ENCODE measurements around the gene SNRNP25.

SNRNP25 gene

GRCh38 chr16:63998-64913, 10.6 kb downstream of the SNRNP25 start:
- DNase-seq: no peak

GRCh38 chr16:64914-65255, 11.3 kb downstream of the SNRNP25 start:
- DNase-seq: no peak

- DNase-seq: no peak
These were observed 12.1 kb downstream of the SNRNP25 start for GRCh38 chr16:65745-66144.

GRCh38 chr16:66309-67182, 12.9 kb downstream of the SNRNP25 start:
- no peak for DNase-seq

GRCh38 chr16:67183-67791, 13.7 kb downstream of the SNRNP25 start:
- no peak for DNase-seq

GRCh38 chr16:67884-68789, 14.5 kb downstream of the SNRNP25 start:
- DNase-seq: no peak

- DNase-seq: no peak
These were observed 15.6 kb downstream of the SNRNP25 start for GRCh38 chr16:69181-69580.

- no peak for DNase-seq
These were observed 17.5 kb downstream of the SNRNP25 start for GRCh38 chr16:71210-71539.

GRCh38 chr16:71540-72401, 18.1 kb downstream of the SNRNP25 start:
- DNase-seq: no peak

GRCh38 chr16:72561-73548, 19.2 kb downstream of the SNRNP25 start, which contains the start of gene RHBDF1:
RHBDF1 (minus strand) TSS chr16:72631; CDS start chr16:65015, 7,616 bp downstream.
- DNase-seq: no peak

- DNase-seq: no peak
These were observed 20.6 kb downstream of the SNRNP25 start for GRCh38 chr16:74051-74746.

GRCh38 chr16:74747-75334, 21.2 kb downstream of the SNRNP25 start:
- no peak for DNase-seq

GRCh38 chr16:75580-76501, 22.2 kb downstream of the SNRNP25 start:
- DNase-seq: no peak

- no peak for DNase-seq
These were observed 23.1 kb downstream of the SNRNP25 start for GRCh38 chr16:76535-77272.

GRCh38 chr16:77273-77806, 23.7 kb downstream of the SNRNP25 start:
- DNase-seq: no peak

- DNase-seq: peak; percentile 36
These were observed 24.3 kb downstream of the SNRNP25 start, which contains the start of gene MPG for GRCh38 chr16:77807-78443. MPG (plus strand) TSS chr16:78225; CDS start chr16:78310, 85 bp downstream.
